AG09309 (cell line): ENCODE measurements around the gene SLC25A22.

Experiments used
- DNase-seq: peaks from one replicate; pipeline ENCODE4 v3.0.0-alpha.2; 2010; ENCODE audit warnings: low read depth
- H3K4me3 ChIP-seq: 2 replicates; pipeline ENCODE4 v1.5.1; 2011; ENCODE audit warnings: mild to moderate bottlenecking, low read depth, low read length, moderate library complexity; ENCODE audit not compliant: control insufficient read depth
- CTCF ChIP-seq: IDR thresholded peaks from 2 replicates; pipeline ENCODE4 v1.5.1; 2011; ENCODE audit warnings: mild to moderate bottlenecking, low read depth, low read length, inconsistent platforms; ENCODE audit not compliant: insufficient read depth, control insufficient read depth; ENCODE audit errors: missing control alignments

SLC25A22 gene

DNA sequence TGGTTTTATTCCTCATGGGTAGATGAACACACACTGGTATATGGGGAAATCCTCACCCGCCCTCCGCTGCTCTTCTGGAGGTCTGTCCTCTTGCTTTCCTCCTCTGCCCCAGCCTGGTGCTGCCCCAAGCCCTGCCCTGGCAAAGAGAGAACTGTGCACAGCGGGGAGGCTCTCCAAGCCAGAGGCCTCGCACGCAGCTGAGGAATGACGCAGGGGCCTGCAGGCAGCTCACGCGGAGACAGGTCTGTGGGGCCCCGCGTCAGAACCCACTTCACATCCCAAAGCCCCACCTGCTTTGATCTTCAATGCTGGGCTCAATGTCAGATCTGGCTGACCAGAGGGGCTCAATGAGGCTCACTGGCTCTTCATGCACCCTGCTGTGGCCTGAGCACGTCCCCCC, 30.8 kb downstream of the SLC25A22 start:
- no peak for TF ChIP-seq CTCF
- DNase-seq, result no peak
- no peak overlapping the region for H3K4me3 ChIP-seq

DNA sequence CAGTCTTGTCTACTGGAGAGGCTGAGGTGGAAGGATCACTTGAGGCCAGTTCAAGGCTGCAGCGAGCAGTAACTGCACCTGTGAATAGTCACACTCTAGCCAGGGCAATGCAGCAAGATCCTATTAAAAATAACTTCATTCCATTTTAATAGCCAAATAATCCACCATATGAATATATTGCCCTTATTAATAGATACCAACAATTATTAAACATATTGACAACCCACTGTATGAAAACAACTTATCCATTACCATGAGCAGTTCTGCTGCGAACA, 31.2 kb downstream of the SLC25A22 start:
- no peak for DNase-seq
- no peak for TF ChIP-seq CTCF

DNA sequence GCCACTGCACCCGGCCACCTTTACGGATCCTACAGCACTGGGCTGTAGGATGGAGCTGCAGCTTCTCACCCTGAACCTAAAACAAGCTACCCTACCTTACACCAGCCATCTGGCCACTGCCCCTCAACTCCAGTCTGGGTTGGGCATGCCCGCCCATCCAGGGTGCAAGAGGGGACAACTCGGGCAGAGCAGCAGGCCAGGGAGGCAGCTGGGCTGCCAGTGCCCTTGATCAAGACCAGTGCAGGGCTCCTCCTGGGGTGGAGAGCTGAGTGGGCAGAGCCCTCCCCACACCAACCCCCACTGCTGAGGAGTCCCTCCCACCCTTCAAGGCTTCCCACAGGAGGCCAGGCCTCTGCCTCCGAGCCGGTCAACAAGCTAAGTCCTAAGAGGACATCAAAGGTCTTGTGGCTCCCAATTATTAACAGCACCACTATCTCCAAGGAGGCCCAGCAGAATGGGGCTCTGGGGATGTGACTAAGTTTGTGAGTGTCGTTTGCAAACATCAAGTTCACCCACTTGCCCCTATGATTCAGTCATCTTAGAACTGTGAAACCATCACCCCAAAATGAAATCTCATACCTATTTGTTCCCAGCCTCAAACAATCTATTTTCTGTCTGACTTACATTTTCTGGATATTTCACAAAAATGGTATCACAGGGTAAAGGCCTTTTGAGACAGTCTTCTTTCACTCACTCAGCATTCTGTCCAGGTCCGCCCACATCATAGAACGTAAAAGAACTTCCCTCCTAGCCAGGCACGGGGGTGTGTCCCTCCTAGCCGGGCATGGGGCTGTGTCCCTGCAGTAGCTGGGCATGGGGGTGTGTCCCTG, 31.8 kb downstream of the SLC25A22 start:
- H3K4me3 ChIP-seq, result no peak overlapping the region
- no peak for DNase-seq
- no peak for TF ChIP-seq CTCF

More for the DNA sequence above, 31.2 kb downstream of the SLC25A22 start:
- no peak overlapping the region for H3K4me3 ChIP-seq

DNA sequence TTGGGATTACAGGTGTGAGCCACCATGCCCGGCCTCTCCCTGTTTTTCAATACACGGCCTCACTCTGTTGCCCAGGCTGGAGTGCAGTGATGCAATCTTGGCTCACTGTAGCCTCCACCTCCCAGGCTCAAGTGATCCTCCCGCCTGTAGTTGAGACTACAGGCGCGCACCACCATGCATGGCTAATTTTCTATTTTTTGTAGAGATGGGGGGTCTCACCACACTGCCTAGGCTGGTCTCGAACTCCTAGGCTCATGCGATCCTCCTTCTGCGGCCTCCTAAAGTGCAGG, 32.3 kb downstream of the SLC25A22 start:
- TF ChIP-seq CTCF, result no peak
- no peak for DNase-seq

GRCh38 chr11:765025-765801, 32.9 kb downstream of the SLC25A22 start:
- no peak overlapping the region for H3K4me3 ChIP-seq
- TF ChIP-seq CTCF, result peak; percentile 60

More for the DNA sequence above, 32.3 kb downstream of the SLC25A22 start:
- no peak overlapping the region for H3K4me3 ChIP-seq

GRCh38 chr11:764322-765024, 33.6 kb downstream of the SLC25A22 start:
- no peak for DNase-seq
- TF ChIP-seq CTCF, result no peak
- no peak overlapping the region for H3K4me3 ChIP-seq

More at GRCh38 chr11:765025-765801, 32.9 kb downstream of the SLC25A22 start:
- DNase-seq, result no peak
